Measurements from ENCODE around the gene GRID1.
"Not testable (repeated sequence)": the region's sequence is repeated elsewhere in the genome, so short reads cannot be mapped to it uniquely, and the experiment has no call there.

GRID1 gene

DNA sequence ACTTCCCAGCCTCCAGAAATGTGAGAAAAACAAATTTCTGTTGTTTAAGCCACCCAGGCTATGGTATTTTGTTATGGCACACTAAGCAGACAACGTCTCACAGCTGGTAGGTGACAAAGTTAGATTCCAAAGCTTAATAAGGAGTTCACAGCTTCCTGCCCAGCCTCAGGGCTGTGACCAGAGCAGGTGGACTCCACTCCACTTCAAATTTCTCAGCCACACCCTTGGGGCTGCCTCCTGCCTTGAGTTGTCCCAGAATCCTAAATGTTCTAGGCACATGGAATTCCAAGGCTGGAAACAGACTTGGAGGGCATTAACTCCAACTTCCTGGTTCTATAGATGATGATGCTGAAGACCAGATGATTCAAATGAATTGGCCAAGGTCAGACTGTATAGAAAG lies 310.7 kb downstream of the GRID1 start:
- no peak for DNase-seq

DNA sequence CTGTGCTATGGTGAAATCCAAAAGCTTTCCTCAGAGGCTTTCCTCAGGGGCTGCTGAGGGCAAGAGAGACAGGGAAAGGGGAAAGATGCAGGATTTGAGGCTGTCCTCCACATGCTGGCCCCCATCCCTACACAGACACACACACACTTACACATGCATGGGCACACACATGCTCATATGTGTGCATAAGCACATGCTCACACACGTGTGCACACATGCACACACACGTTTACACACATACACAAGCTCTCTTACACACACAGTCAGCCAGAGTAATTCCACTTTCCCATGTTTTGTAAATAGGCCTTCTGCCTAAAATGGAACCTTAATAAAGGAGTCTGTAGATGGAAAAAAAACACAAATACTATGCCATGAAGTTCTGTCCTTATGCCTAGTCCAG lies 312.9 kb downstream of the GRID1 start:
- no peak for DNase-seq

DNA sequence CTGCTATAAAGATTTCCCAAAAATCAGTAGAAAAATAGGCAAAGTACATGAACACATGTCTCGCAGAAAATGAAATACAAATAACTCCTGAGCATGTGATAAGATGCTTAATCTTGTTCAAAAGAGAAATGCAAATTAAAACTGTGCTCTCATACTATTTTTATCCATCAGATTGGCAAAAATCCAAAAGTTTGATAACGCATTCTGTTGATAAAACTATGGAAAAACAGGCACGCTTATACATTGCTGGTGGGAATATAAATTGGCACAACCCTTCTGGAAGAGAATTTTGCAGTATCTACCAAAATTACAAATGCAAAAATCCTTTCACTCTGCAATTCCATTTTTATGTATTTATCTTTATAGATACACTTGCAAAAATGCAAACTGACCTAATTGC lies 315.0 kb downstream of the GRID1 start:
- no peak for DNase-seq

DNA sequence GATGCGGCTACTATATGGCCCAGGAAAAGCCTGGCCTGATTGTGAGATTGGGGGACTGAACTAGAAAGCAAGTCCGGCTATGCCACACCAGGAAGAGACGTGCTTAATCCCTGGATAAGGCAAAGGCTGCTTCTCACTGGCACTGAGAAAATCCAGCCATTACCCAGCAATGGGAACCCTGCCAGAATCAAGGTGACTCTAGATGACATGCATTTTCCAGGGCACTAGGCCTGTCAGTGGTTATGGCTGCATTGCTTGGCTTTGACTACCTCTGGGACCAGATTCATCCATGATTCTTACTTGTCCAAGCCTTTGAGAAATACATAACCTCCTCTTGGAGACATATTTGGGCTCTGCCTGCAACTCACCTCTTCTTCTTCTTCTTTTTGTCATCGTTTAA lies 317.2 kb downstream of the GRID1 start:
- DNase-seq: no peak

DNA sequence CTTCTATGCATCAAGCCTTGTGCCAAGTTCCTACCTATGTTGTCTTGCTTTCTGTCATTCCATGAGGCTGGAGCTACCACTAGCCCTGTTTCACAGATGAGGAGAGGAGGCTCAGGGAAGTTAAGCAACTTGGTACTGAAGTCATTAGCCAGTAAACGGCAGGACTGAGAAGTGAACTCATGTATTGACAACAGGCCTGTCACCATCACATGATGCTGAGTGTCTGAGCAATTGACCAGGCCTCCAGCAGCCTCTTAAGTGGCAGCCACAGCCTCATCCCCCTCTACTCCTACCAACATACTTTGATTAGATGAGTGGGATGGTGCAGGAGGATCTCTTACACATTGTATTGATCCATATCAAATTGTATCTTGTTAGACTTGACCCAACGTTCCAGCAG lies 317.6 kb downstream of the GRID1 start:
- DNase-seq: no peak

DNA sequence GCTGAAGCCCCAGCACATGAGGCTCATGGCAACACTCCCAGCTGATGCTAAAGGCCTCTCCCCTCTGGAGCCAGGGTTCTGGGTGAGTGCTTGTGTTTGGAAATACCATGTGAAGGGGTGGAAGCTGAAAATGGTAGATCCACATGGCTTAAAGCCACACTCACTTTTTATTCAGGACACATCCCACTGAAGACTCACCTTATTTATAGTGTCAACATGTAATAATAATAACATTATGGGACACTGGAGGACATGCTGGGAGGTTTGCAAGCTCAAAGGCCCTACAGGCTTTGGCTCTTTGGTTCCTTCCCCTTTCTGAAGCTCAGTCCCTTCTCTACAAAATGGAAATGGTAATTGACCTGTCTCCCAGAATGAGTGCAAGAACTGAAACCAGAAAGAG lies 318.0 kb downstream of the GRID1 start:
- DNase-seq: no peak

DNA sequence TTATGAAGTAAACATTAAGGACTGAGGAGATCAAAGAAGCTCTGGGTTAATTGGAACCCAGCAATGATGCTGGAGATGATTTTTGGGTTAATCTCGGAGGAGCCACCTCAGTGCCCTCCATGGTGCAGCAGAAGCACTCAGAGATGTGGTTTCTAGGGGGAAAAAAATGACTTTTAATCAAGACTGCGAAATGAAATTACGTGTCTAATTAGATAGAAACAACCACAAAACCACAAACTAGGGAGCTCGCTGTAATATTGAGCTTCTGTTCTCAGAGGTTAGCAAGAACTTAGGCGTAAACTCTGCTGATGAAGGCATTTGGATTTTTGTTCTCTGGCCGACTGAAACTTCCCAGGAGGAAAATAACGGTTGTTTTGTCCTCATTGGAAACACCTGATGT lies 319.0 kb downstream of the GRID1 start:
- no peak for DNase-seq

DNA sequence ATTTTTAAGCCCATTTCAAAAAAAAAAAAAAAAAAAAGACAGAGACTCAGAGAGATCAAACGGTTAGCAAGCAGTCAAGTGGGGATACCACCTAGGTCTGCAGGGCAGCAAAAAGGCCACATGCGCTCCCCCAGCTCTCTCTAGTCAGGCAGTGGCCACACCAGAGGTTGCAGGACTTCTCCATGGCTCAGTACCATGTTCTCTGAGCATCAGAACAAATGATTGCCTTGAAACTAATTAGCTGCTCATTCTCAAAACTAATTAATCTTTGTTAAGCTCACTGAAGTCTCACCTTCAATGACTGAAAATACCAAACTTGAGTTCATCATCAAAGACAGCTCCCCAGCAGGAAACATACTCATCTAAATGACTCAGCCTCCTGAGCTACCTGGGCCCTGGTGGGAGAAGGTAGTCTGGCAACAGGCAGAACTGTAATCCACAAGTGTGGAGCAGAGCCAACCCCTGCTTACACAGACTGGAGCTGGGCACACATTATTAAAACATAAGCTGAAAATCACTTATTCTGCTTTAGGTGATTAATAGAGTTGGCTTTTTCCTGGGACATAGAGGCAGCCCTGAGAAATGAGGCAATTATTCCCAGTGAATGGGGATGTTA lies 319.6 kb downstream of the GRID1 start:
- DNase-seq: no peak

DNA sequence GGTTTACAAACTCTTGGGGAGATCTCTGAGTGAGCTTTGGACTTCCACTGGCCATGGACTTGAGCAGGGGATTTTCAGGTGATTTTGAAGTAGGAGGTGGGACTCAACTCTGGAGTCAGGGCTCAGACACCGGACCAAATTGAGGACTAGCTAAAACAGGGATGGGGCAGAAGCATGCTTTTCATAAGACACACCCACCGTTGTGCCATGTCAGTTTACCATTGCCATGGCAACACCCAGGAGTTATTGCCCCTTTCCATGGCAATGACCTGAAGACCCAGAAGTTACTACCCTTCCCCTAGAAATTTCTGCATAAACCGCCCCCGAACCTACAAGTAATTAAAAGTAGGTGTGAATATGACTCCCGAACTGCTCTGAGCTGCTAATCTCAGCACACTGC lies 320.7 kb downstream of the GRID1 start:
- DNase-seq: no peak

DNA sequence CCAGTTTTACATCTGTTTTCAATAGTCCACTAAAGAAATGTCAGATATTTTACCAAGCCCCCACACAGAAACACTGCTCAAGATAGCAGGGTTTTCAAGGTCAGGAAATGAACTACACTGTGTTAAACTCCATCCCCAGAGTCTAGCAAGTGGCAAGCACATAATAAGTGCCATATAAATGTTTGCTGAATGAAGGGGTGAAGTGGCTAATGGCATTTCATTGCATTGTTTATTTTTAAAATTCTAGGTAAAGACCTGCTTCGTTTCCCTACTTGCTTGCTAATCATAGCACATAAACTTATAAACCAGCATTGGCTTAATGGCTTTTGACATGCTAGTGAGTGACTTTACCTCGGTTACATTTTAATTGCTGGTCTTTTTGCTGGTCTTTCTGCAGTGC lies 322.6 kb downstream of the GRID1 start:
- DNase-seq: no peak

DNA sequence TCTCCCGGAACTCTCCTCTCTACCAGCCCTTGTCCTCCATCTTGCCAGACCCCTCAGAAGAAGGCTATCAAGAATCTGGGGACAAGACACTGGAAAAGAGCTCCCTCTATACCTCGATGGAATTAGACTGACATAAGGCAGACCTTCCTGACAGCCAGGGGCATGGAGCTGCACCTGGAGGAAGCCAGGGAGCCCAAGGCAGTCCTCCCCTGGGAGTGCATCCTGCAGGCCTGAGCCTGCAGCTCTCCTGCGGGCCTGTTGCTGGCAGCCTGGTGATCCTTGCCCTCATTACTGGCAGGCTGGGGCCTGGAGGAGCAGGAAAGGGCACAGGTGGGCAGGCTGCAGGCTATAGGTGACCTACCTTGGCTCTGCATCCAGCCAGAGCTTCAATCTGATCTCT lies 323.4 kb downstream of the GRID1 start:
- DNase-seq: no peak

DNA sequence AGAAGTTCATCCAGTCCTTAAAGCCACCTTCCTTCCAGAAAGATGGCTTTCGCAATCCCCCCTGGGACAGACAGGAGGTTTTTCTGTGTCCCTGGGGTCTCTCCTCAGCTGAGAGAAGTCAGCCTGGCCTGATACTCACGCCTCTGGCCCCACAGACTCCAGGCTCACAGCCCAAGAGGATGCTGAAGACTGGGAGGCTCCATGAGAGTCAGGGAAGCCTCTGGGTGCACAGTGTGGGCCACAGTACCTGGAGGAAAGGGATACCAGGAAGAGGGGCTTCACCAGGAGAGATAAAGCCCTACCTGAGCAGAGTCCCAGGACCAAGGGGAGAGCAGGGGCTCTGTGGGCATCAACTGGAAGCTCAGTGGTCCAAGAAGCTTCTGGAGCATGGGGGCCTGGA lies 324.4 kb downstream of the GRID1 start:
- no peak for DNase-seq

DNA sequence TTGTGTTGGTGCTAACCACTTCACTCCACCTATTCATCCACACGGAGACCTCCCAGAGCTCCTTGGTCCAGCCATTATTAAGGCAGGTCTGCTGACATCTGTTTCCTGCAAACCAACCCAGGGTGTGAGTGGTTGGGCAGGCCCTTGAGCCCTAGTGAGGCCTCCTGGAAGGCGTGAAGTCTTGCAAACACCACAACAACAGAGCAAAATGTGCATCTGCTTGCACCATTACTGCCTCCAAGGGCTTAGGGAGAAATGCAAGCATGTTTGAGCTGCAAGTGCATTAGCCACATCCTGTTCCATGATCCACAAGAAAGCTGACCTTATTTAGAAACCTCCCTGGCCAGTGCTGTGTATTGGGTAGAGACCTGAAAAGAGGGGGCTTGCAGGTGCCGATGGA lies 325.5 kb downstream of the GRID1 start:
- no peak for DNase-seq

DNA sequence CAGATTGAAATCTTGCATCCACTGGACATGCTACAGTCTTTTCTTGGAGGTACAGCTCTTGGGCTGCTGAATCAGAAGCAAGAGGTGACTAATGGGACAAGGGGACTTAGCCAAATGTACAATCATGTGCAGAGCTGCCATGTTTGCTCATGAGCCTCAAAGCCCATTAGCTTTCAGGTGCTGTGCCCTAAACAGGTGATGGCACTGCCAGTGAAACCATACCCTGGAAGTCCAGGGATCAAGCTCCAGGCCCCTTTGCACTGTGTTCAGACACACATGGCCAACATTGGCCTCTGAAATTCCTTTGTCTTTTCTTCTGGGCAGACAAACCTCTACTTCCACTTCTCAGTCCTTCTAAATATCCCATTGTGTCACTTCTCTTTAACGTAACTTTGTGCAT lies 328.2 kb downstream of the GRID1 start:
- DNase-seq: no peak

DNA sequence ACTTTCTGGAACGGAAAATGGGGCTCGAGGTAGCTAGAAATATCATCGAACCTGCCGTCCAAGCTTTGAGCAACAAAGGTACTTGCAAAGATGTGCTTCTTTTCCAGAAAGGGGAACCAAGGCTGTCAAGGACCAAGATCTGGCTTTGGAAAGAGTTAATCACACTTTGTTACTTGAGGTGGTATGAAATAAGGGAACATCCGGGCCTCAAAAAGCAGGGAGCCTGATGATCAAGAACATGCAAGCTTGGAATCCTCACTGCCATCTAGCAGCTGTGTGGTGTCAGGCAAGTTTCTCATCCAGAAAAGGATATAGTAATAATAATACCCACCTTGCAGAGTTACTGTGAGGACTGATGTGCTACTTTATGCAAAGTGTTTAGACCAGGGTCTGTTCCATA lies 329.5 kb downstream of the GRID1 start:
- no peak for DNase-seq

DNA sequence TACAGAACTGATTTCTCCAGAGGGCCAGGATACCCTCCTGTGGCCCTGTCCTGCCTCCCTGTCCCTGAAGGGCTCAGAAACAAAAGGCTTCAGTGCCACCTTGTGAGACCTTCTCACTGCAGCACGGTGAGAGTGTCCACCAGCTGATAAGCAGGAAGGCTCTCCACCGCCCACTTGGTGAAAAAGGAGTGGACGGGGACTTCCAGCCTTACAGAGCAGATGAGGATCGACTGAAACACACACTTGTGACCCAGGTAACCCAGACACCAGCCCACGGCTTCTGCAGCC lies 330.1 kb downstream of the GRID1 start:
- no peak for DNase-seq

DNA sequence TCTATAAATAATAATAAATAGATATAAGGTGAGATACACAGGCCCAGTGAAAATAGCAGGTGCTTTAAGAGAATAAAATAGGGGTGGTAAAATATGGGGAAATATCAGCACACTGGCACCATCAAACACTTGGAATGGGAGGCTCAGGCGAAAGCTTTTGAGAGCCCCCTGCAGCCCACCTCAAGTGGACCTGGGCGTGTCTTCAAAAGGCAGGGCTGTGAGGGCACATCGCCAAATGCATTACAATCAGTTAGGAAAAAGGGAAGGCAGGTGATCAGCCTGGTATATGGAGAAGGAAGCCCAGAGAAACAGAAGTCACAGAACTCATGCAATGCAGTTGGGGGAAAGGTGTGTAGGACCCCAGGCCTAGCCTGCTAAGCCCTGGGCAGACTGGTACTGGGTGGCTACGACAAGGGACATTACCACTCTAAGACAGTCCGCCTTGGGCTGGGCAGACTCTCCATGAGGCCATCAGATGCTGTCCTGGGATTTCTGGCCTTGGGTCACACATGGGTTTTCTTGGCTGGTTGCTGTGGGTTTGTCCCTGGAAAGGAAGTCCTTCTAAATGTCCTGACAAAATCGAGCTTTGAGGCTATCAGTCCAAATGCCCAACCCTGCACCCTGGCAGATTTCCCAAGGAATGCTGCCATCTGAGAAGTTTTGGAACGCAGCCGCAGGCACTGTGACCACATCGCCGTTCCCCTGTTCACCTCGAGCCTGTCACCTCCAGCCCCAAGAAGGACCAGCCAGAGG lies 330.6 kb downstream of the GRID1 start:
- DNase-seq: no peak

DNA sequence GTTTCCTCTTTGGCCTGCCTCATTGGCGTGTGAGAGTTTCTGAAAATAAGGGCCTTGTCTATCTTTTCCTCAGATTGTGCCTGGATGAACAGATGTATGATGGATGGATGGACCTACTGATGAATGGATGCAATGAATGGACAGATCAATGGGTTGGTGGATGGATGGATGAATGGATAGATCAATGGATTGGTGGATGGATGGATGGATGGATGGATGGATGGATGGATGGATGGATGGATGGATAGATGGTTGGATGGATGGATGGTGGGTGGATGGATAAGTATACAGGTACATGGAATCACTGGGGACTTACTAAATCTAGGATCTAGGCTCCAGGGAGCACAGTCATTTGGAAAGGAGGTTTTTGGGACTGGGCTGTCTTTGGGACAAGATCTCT lies 331.9 kb downstream of the GRID1 start:
- DNase-seq: no peak

DNA sequence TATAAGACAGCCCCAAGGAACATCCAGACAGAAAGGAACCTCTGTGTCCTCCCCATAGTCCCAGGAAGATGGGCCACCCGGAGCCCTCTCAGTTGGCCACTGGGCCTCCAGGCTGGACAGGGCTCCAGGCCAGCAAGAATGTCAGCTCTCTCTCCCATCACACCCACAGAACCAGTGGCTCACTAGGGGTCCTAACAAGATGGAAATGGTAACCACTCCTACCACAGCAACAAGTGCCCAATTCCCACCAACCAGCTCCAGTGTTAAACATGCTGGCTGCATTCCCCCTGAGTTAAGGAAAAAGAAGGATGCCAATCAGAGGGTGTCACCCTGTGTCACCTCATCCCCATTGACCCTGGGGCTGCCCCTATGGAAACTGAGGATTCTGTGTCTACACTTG lies 333.0 kb downstream of the GRID1 start:
- no peak for DNase-seq

DNA sequence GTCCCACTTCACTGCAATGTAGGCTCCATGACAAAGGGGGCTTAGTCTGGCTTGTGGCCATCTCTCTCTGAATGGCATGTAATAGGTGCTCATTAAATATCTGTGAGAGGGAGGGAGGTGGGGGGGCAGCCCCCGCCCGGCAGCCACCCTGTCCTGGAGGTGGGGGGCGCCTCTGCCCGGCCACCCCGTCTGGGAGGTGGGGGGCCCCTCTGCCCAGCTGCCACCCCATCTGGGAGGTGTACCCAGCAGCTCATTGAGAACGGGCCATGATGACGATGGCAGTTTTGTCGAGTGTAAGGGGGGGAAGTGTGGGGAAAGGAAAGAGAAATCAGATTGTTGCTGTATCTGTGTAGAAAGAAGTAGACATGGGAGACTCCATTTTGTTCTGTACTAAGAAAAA lies 334.5 kb downstream of the GRID1 start:
- DNase-seq: not testable (repeated sequence)

DNA sequence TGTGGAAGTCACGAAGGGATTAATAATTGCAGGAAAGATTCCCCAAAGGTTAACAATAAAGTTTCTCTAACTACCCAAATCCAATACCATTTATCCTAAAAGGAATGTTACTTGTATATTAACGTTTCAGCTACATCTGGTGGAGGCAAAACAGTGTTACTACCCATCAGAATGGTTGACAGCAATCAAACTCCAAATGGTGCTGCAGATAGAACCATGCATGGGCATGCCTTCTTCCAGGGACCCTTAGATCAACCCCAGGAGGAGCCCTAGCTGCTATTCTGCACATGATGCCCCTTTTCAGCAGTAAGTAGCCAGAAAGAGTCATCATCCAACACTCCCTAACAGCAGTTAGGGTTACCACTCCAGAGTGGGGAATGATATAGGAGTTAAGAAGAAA lies 336.3 kb downstream of the GRID1 start:
- no peak for DNase-seq

DNA sequence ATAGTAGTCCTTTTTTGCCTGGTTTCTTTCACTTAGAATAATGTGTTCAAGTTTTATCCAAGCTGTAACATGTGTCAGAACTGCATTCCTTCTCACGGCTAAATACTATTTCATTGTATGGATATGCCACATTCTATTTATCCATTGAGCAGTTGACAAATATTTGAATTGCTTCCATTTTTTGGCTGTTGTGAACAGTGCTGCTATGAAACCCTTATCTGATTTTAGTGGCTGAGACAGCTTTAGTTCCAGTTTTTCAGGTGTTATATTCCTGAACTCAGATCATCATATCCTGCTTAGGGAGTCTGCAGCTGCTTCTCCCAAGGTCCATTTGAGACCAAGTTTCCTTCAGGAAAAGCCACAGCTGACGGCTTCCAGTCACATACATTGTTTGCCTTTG lies 339.2 kb downstream of the GRID1 start:
- DNase-seq: no peak

DNA sequence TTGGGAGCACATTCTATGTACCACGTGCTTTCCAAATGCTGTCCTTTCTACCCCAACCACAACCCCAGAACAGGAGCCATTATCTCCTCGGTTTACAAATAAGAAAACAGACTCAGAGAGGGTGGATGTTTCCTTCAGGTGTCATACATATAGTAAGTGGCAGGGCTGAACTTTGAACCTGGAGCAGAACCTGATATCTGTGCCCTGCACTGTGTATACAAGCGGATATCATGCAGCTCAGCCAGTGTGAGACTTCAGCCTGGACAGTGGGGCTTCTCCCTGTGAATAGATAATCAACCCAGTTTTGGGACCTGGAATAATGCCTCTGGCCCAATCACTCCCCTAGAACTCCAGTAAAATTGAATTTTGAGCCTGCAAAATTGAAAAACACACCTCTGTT lies 341.1 kb downstream of the GRID1 start:
- DNase-seq: no peak

DNA sequence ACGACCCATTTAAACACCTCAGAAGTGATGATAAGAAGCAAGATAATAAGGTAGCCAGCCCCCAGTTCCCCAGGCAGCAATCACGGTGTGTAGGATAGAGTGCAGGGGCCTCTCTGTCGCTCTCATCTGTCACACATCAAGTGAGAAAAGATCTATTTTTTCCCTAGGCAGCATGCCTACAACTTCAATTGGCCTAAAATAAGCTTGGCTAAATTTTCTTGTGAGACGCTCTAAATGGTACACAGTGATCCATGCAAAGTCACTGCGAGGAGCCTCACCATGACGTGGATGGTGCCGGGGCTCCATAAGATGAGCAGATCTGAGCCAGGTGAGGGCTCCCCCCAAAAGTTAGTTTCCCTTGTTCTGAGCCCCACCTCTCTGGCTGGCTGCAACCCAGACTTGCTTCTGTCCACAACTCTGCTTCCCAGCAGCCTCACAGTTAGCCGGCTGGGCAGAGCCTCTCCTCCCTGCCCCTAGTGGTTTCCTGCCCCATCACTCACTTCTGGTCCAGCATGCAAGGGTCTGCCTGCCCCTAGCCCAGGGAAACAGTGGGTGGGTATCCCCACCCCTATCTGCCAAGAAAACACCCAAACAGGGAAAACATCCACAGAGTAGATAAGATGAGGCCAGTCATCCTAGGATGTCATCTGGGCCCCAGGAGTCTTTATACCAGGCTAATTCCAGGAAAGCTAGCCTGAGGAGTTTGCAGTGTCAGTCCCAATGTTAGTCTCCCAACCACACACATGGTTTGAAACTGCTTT lies 342.1 kb downstream of the GRID1 start:
- DNase-seq: no peak

DNA sequence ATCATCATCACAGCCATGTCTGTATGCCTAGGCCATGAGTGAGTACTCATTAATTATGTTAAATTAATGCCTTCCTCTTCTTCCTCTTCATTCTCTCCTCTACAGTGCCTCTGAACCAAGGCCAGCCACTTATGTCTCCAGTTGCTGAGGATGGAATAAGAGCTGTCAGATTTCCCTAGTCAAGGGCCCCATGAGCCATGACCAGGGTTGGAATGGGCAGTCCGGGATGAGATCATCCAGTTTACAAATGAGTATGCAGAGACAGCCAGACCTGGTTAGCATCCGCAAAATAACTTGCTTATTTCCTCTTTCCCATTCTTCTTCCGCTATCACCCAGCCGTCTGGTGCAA lies 342.7 kb downstream of the GRID1 start:
- no peak for DNase-seq
